Pancreas (tissue), 10 donors: ENCODE results near the gene TMEM54. TPM values are rescaled to one million over a fixed set of nuclear protein-coding genes. Genes with fewer than 3 reads are reported as not detected.
"Not testable (repeated sequence)": the region's sequence is repeated elsewhere in the genome, so short reads cannot be mapped to it uniquely, and the experiment has no call there.

Experiments used
- ATAC-seq, 4 donors: fragments of 200-7000 bp; cut with Tn5 transposase; one replicate each; pipeline versions ENCODE4 v1.8.0 to v1.9.1; 2020; ENCODE audit warnings: mild to moderate bottlenecking in 4 of 4, moderate library complexity in 4 of 4
- DNase-seq, 6 donors: peaks; one replicate each; pipeline ENCODE4 v3.0.0-alpha.2; 2020
- FAIRE-seq: peaks from 2 replicates; lab custom pipeline; 2012; peaks lifted over from hg19 to GRCh38; lab: Jason Lieb, UNC
- H3K27ac ChIP-seq, 4 donors: fragments of 200-600 bp; sonication (generic); 1 replicate in 3 of 4; 2 replicates in 1 of 4; pipeline versions ENCODE4 v1.5.0 to v1.8.0; 2020
- H3K27me3 ChIP-seq, 4 donors: fragments of 200-600 bp; one replicate each; pipeline ENCODE4 v1.8.0; 2021
- H3K36me3 ChIP-seq, 3 donors: fragments of 200-600 bp; sonication (generic) in 1 of 3; one replicate each; pipeline versions ENCODE4 v1.5.0 to v1.8.0; 2020 to 2021
- H3K4me1 ChIP-seq, 3 donors: fragments of 200-600 bp; one replicate each; pipeline ENCODE4 v1.8.0; 2021
- H3K4me3 ChIP-seq, 4 donors: fragments of 200-600 bp; sonication (generic) in 2 of 4; one replicate each; pipeline versions ENCODE4 v1.5.0 to v1.8.0; 2020 to 2021
- H3K9me3 ChIP-seq, 4 donors: fragments of 200-600 bp; one replicate each; pipeline ENCODE4 v1.8.0; 2021
- WGBS, 2 donors: extraction: QIAGEN DNeasy Blood & Tissue Kit; methylation state at CpG; one replicate each; pipeline ENCODE4 v1.1.7; 2013; 5-methylcytosine and 5-hydroxymethylcytosine counted together
- intact Hi-C, 3 donors: fragments of 100-400 bp; cut with DNase I; formaldehyde crosslinking; loops; one replicate each; pipeline versions ENCODE4 v1.11.1 to v1.14.2; 2022
- polyA plus RNA-seq, 2 donors: library from polyadenylated mRNA; stranded (reverse); fragments of 200-250 nt; gene quantifications; one replicate each; pipeline ENCODE4 v1.2.3, GENCODE V29; 2013
- total RNA-seq, 6 donors: library from RNA; stranded (reverse); fragmentation: NEBNext Ultra II Directional in 4 of 6; extraction: Animal tissue kit (Norgen Biotek cat#: 25700) in 4 of 6; gene quantifications; one replicate each; pipeline versions ENCODE4 v1.2.1 to v1.2.4, GENCODE V29; 2021 to 2023
- TF ChIP-seq, protein P1 (sequence below), 4 donors: fragments of 200-600 bp; sonication (generic) in 3 of 4; IDR thresholded peaks; one replicate each; pipeline versions ENCODE4 v1.5.0 to v1.8.0; 2021; ENCODE audit warnings: antibody characterized with exemption in 4 of 4
- donor health status: healthy with polysubstance abuse.
- donor health status: DM: no; HTN: no; CAD: no; lungs with moderate emphysema.
- donor health status: DM: no; HTN: no; CAD: no.
- donor health status: control.
- donor health status: control.
- donor health status: Bipolar disorder and iron deficiency.
- donor health status: DM: yes; HTN: yes; CAD: no.
- donor health status: DM: no; HTN: no; CAD: no.
- donor health status: DM: no; HTN: no; CAD: no.
- donor health status: DM: yes; HTN: yes; CAD: no.

Gene TMEM54
- total and polyA plus RNA-seq, 8 donors: 11.9 to 39.5 (median 23.6) TPM

DNA sequence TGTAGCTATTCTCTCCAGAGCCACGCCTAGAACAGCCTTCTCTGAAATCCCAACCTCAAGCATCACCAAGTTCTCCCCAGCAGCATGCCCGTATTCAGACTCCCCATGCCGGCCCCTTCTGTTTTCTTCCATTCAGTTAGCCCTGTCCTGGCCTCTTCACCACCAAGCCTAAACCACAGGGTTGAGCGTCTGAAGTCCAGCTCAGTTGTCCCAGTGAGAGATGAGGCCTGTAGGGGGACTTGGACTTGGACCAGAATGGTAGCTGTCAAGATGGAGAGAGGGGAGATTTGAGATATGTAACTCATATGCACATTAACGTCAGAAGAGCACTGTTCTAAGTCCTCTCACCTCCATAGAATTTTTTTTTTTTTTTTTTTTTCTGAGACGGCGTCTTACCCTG lies 5.5 kb upstream of the TMEM54 start:
- TF ChIP-seq, protein P1, sequence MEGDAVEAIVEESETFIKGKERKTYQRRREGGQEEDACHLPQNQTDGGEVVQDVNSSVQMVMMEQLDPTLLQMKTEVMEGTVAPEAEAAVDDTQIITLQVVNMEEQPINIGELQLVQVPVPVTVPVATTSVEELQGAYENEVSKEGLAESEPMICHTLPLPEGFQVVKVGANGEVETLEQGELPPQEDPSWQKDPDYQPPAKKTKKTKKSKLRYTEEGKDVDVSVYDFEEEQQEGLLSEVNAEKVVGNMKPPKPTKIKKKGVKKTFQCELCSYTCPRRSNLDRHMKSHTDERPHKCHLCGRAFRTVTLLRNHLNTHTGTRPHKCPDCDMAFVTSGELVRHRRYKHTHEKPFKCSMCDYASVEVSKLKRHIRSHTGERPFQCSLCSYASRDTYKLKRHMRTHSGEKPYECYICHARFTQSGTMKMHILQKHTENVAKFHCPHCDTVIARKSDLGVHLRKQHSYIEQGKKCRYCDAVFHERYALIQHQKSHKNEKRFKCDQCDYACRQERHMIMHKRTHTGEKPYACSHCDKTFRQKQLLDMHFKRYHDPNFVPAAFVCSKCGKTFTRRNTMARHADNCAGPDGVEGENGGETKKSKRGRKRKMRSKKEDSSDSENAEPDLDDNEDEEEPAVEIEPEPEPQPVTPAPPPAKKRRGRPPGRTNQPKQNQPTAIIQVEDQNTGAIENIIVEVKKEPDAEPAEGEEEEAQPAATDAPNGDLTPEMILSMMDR (IDR thresholded peaks at IDR 0.05): no peak
- FAIRE-seq (no peak), ATAC-seq (no peak), DNase-seq (no peak)
- H3K4me1 ChIP-seq: peaks cover 0 to 15% (median 6%) of the 10 kb centered on the region in 3 donors
- WGBS, 2 donors: 91 to 94% methylated on average over 7 of the region's 7 CpGs
- H3K9me3 ChIP-seq: no peaks in the 10 kb centered on the region
- H3K27ac ChIP-seq: no peak overlapping the region
- no peaks in the 10 kb centered on the region for H3K36me3 ChIP-seq
- no peaks in the 10 kb centered on the region for H3K27me3 ChIP-seq
- intact Hi-C loops: no loop called here
- H3K4me3 ChIP-seq: no peak overlapping the region

DNA sequence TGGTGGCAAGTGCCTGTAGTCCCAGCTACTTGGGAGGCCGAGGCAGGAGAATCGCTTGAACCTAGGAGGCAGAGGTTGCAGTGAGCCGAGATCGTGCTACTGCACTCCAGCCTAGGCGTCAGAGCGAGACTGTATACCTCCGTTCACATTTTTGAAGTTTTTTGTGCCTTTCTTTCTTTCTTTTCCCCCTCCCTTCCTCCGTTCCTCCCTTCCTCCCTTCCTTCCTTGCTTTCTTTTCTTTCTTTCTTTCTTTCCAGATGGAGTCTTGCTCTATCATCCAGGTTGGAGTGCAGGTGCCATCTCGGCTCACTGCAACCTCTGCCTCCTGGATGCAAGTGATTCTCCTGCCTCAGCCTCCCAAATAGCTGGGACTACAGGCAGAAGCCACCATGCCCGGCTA lies 4.4 kb upstream of the TMEM54 start:
- H3K9me3 ChIP-seq, H3K27me3 ChIP-seq, ATAC-seq, H3K27ac ChIP-seq, FAIRE-seq, DNase-seq, H3K36me3 ChIP-seq, intact Hi-C loops, H3K4me3 ChIP-seq: not testable (repeated sequence)
- WGBS, 2 donors: 85 to 87% methylated on average over 10 of the region's 10 CpGs
- H3K4me1 ChIP-seq: peaks cover 0 to 17% (median 7%) of the 10 kb centered on the region in 3 donors

DNA sequence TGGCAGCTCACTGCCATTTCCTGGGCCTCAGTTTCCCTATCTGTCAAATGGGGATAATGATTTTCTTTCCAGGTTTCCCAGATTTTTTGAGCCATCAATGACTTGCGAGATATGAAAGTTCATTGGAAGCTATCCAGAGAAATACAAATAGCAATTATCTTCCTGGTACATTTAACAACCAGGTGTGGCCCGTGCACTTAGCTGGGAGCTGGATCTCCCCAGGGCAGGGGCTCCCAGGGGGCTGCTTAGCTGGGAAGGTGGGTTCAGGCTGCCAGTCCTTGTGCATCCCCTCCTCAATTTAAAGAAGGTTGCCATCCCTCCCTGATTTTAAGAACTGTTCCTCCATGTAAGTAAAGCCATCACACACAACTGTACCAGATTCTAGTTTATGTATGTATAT lies 3.6 kb upstream of the TMEM54 start:
- Histone ChIP-seq H3K27me3 (no peaks in the 10 kb centered on the region), H3K27ac (peak overlapping the region in 2 of 4 donors; percentile 49 to 73), H3K36me3 (no peaks in the 10 kb centered on the region), H3K9me3 (no peaks in the 10 kb centered on the region), H3K4me1 (peaks cover 0 to 18% (median 9%) of the 10 kb centered on the region in 3 donors), H3K4me3 (no peak overlapping the region)
- no peak for DNase-seq
- intact Hi-C loops: no loop called here
- no peak for FAIRE-seq
- TF ChIP-seq, protein P1 (IDR thresholded peaks at IDR 0.05): no peak
- WGBS, 2 donors: 10 to 11% methylated on average over 2 of the region's 2 CpGs
- ATAC-seq: peak; percentile 21 to 27 (median 21)

DNA sequence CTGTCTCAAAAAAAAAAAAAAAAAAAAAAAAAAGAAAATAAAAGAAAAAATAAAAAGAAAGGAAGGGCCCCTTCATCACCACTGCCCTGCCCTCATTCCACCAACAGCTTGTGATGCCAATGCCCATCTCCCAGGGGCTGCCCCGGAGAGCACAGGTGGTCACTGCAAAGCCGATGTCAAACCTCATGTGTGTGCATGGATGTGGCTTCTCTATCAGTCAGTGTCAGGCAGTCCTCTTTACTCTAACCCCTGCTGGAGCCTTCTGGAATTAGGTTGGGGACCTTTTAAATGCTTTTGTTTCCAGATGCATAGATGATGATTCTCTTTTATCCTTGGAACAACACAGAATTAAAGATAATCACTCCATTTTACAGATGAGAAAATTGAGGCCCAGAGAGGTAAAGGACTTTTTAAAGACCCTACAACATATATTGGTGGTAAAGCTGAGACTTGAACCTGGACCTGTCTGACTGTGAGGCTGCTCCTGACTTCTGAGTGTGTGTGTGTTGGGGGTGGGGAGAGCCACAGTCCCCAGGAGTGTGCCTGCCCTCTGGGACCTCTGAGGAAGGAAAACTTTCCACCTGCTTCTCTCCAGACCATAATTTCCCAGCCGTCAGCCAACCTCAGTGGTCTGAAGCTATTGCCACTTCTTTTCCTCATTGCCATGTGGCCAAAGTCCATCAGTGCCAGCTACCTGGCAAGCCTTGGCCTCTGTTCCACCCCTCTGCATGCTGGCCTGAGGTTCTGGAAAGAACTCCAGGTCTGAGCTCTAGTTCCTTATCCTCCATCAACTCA lies 3.0 kb upstream of the TMEM54 start:
- 49 to 60% methylated on average over 3 of the region's 3 CpGs for WGBS, 2 donors
- intact Hi-C loops: no loop called here
- peak in 5 of 6 donors; percentile 63 to 85 (median 76) for DNase-seq
- Histone ChIP-seq H3K4me1 (peaks cover 0 to 18% (median 9%) of the 10 kb centered on the region in 3 donors), H3K36me3 (no peaks in the 10 kb centered on the region), H3K27me3 (no peaks in the 10 kb centered on the region), H3K4me3 (no peak overlapping the region), H3K27ac (peak overlapping the region in 2 of 4 donors; percentile 49 to 73), H3K9me3 (no peaks in the 10 kb centered on the region)
- TF ChIP-seq, protein P1 (IDR thresholded peaks at IDR 0.05): no peak
- no peak for FAIRE-seq
- peak; percentile 76 to 83 (median 81) for ATAC-seq

DNA sequence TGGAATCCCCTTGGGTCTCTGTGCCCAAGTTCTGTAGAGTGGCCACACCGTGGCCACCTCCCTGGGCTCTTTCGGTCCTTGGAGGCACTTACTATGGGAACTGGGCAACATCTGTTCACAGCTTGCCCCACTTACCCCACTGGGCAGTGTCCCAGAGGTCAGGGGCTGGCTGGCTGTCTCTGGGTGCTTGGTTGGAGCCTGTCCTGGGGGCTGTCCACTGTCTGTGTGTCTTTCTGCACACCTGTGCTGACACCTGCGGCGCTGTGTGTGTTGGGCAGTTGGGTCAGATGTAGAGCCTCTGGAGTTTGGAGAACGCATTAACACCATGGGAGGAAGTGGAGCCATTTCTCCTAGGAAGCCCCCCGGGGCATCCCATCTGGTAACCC lies 1.3 kb upstream of the TMEM54 start:
- ATAC-seq: no peak
- H3K27me3 ChIP-seq: no peaks in the 10 kb centered on the region
- FAIRE-seq: no peak
- H3K4me1 ChIP-seq: peaks cover 0 to 18% (median 9%) of the 10 kb centered on the region in 3 donors
- no peaks in the 10 kb centered on the region for H3K36me3 ChIP-seq
- H3K27ac ChIP-seq: no peak overlapping the region
- intact Hi-C loops: no loop called here
- peak in 1 of 6 donors; percentile 35 for DNase-seq
- WGBS, 2 donors: 75 to 77% methylated on average over 6 of the region's 6 CpGs
- TF ChIP-seq, protein P1 (IDR thresholded peaks at IDR 0.05): no peak
- no peak overlapping the region for H3K4me3 ChIP-seq
- H3K9me3 ChIP-seq: no peaks in the 10 kb centered on the region
